ENCODE results near the gene KBTBD8.

KBTBD8 gene

GRCh38 chr3:67037615-67038014 is 39.5 kb downstream of the KBTBD8 start:
- H3K27me3 ChIP-seq (replicated peaks), result no peaks in the 10 kb centered on the region
- DNase-seq, result no peak
- no peak for TF ChIP-seq CTCF (IDR thresholded peaks at IDR 0.05; ENCODE audit: low read depth, low read length, missing control alignments)
- H3K36me3 ChIP-seq (replicated peaks), result no peaks in the 10 kb centered on the region
- no peak overlapping the region for H3K27ac ChIP-seq
- in situ Hi-C loops (cut with HindIII; ENCODE audit: low pct_ligation_motif_present, low sequenced_read_pairs), result no loop called here
- no peak overlapping the region for H3K4me3 ChIP-seq (ENCODE audit: low read depth, low read length)

DNA sequence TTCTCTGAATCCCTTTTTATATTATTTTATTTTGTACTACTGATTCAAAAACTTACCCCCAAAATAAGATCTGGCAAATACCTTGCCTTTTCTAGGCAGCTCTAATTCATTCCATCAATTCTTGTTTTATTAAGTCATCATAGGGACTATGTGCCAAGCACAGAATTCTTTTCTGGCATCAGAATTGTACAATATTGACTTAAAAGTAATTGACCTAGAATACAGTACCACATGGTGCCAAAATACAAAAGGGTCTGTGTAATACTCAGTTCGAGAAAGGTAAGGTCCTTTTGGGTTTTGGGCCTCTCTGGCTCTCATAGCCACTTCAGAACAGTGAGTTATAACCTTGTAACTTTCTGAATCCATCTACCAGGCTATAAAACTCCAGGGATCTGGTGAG is 46.2 kb downstream of the KBTBD8 start:
- DNase-seq, result no peak
- in situ Hi-C loops (cut with HindIII; ENCODE audit: low pct_ligation_motif_present, low sequenced_read_pairs), result no loop called here
- no peaks in the 10 kb centered on the region for H3K27me3 ChIP-seq (replicated peaks)
- no peak for TF ChIP-seq CTCF (IDR thresholded peaks at IDR 0.05; ENCODE audit: low read depth, low read length, missing control alignments)
- no peak overlapping the region for H3K4me3 ChIP-seq (ENCODE audit: low read depth, low read length)
- no peak overlapping the region for H3K27ac ChIP-seq
- H3K36me3 ChIP-seq (replicated peaks), result no peaks in the 10 kb centered on the region

GRCh38 chr3:67044955-67045354 is 46.8 kb downstream of the KBTBD8 start:
- no peak for TF ChIP-seq CTCF (IDR thresholded peaks at IDR 0.05; ENCODE audit: low read depth, low read length, missing control alignments)
- in situ Hi-C loops (cut with HindIII; ENCODE audit: low pct_ligation_motif_present, low sequenced_read_pairs), result no loop called here
- H3K4me3 ChIP-seq (ENCODE audit: low read depth, low read length), result no peak overlapping the region

GRCh38 chr3:67045711-67046465 is 47.8 kb downstream of the KBTBD8 start:
- no peaks in the 10 kb centered on the region for H3K27me3 ChIP-seq (replicated peaks)
- no peaks in the 10 kb centered on the region for H3K36me3 ChIP-seq (replicated peaks)
- no peak overlapping the region for H3K27ac ChIP-seq
- in situ Hi-C loops (cut with HindIII; ENCODE audit: low pct_ligation_motif_present, low sequenced_read_pairs), result no loop called here
- no peak for DNase-seq
- TF ChIP-seq CTCF (IDR thresholded peaks at IDR 0.05; ENCODE audit: low read depth, low read length, missing control alignments), result no peak
- no peak overlapping the region for H3K4me3 ChIP-seq (ENCODE audit: low read depth, low read length)

More at GRCh38 chr3:67044955-67045354, 46.8 kb downstream of the KBTBD8 start:
- H3K27me3 ChIP-seq (replicated peaks), result no peaks in the 10 kb centered on the region
- DNase-seq, result no peak
- H3K27ac ChIP-seq, result no peak overlapping the region
- H3K36me3 ChIP-seq (replicated peaks), result no peaks in the 10 kb centered on the region

DNA sequence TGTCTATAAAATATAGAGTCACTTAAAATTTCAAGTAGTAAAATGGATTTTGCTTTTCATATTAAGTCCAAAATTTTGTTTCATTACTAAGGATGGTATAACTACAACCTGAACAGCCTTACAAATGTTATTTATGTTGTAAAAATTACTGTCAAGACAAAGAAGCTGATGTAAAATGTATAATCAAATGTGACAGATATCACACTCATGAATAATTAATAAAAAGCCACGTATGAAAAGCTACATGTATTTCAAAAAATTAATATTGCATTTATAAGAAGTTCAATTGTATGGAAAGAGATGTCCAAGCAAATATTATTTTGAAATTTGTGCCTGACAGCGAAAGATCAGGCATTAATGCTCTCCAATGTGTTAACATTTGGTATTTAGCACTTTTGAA is 48.9 kb downstream of the KBTBD8 start:
- H3K27me3 ChIP-seq (replicated peaks), result no peaks in the 10 kb centered on the region
- no peak overlapping the region for H3K4me3 ChIP-seq (ENCODE audit: low read depth, low read length)
- in situ Hi-C loops (cut with HindIII; ENCODE audit: low pct_ligation_motif_present, low sequenced_read_pairs), result no loop called here
- no peak overlapping the region for H3K27ac ChIP-seq
- TF ChIP-seq CTCF (IDR thresholded peaks at IDR 0.05; ENCODE audit: low read depth, low read length, missing control alignments), result no peak
- no peak for DNase-seq
- no peaks in the 10 kb centered on the region for H3K36me3 ChIP-seq (replicated peaks)
